HFFc6 (cell line): ENCODE measurements around the gene RPL32. TPM values are rescaled to one million over a fixed set of nuclear protein-coding genes. Genes with fewer than 3 reads are reported as not detected.

Source experiments
- DNase-seq: peaks from one replicate; pipeline ENCODE4 v3.0.0-alpha.2; 2018
- H3K27ac Mint-ChIP-seq: 2 replicates; pipeline ENCODE4 v1.8.0; 2020; ENCODE audit warnings: mild to moderate bottlenecking, mixed read lengths
- H3K27me3 Mint-ChIP-seq: 2 replicates; pipeline ENCODE4 v1.8.0; 2021; ENCODE audit warnings: mild to moderate bottlenecking, moderate library complexity, mixed read lengths; ENCODE audit not compliant: insufficient read depth
- H3K36me3 Mint-ChIP-seq: 2 replicates; pipeline ENCODE4 v1.8.0; 2021; ENCODE audit warnings: low read depth, mixed read lengths
- H3K4me1 Mint-ChIP-seq: 2 replicates; pipeline ENCODE4 v1.8.0; 2020; ENCODE audit warnings: low read depth, mixed read lengths
- H3K4me3 Mint-ChIP-seq: 2 replicates; pipeline ENCODE4 v1.8.0; 2020; ENCODE audit warnings: mild to moderate bottlenecking, moderate library complexity, mixed read lengths
- H3K9me3 Mint-ChIP-seq: 2 replicates; pipeline ENCODE4 v1.8.0; 2020; ENCODE audit warnings: mild to moderate bottlenecking, mixed read lengths
- CTCF ChIP-seq: fragments of 200-600 bp; sonication (generic); IDR thresholded peaks from 2 replicates; pipeline ENCODE4 v1.5.0; 2021; ENCODE audit warnings: antibody characterized with exemption, mild to moderate bottlenecking
- total RNA-seq, 6 experiments: library from RNA; stranded (reverse); fragmentation: NEBNext Ultra II Directional; extraction: Animal tissue kit (Norgen Biotek cat#: 25700); gene quantifications; 2 replicates in 1 of 6; 3 replicates in 5 of 6; pipeline ENCODE4 v1.2.3, GENCODE V29; 2021

RPL32 gene
- total RNA-seq, 6 experiments from 2014 or later, result 1,490 to 1,730 (median 1,677) TPM

GRCh38 chr3:12878141-12878574 lies 36.8 kb upstream of the RPL32 start:
- H3K9me3 Mint-ChIP-seq, result peaks cover under 1% of the 10 kb centered on the region; the same call in 1 of the 2 replicates
- no peaks in the 10 kb centered on the region for H3K4me1 Mint-ChIP-seq
- H3K27ac Mint-ChIP-seq, result no peak overlapping the region
- TF ChIP-seq CTCF, result 0 out of 2 replicates have a peak, but pooled peaks have one; percentile 9
- no peak overlapping the region for H3K4me3 Mint-ChIP-seq
- no peak for DNase-seq
- peaks cover 19% of the 10 kb centered on the region for H3K27me3 Mint-ChIP-seq
- no peaks in the 10 kb centered on the region; the same call in 1 of the 2 replicates for H3K36me3 Mint-ChIP-seq

DNA sequence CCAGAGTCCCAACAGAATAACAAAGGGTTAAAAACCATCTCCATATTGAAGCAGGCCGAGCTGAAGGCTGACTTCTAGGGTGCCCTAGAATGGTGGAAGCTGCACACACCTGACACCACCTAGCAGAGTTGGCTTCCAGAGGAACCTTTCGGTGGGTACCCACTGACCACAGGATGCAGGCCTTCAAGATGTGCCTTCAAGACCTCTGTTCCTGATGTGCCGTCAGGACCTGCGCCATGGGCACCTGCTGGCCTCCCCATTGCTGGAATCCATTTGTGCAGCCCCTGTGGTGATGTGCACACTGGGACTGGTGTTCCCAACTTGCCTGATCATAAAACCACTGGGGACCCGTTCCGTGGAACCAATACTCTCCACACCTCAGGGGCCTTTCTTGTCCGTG lies 35.7 kb upstream of the RPL32 start:
- Mint-ChIP-seq H3K4me1 (no peaks in the 10 kb centered on the region), H3K9me3 (no peaks in the 10 kb centered on the region), H3K27ac (no peak overlapping the region), H3K27me3 (peaks cover 23% of the 10 kb centered on the region), H3K4me3 (no peak overlapping the region), H3K36me3 (no peaks in the 10 kb centered on the region; the same call in 1 of the 2 replicates)
- TF ChIP-seq CTCF, result no peak
- DNase-seq, result no peak

DNA sequence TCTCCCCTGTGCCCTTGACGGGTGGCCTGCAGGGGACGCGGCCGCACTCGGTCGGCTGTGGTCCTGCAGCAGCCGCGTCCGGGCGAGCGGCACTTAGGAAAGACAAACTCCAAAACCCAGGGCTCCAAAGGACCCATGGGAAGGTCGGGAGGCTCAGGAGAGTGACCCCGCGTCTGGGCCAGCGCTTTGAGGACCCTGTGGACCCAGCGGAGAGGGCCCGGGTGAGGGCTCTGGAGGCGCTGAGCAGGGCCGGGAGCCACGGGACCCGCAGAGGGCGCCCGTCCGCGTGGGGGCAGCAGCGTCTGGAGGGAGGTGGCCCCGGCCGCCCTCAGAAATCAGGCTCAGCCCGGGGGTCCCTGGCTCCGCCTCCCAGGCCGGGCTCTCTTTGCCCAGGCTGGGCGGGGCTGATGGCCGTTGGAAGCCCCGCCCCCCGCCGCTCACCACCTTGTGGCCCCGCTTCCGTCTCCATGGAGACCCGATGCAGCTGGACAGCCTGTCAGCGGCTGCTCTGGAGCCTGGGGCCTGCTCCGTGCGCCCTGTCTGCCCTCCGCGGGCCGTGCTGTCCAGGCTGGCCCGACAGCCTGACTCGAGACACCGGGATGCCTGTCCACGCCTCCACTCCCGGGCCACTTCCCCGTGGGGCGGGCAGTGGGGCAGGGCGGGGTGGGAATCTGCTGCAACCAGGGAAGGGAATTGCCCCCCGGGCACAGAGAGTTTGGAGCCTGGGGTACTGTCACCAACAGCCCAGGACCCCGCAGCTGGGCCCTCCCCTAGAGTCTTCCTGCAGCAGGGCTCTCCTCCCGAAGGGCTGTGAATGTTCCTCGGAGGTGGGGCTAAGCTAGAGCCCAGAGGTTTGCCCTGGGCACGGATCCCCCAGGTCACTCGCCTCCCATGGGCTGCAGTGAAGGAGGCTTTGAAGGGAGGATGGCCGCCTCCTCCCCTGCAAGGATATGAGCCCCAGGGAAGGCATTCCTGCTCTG lies 34.8 kb upstream of the RPL32 start:
- peak; percentile 63; the same call in 1 of the 2 replicates for TF ChIP-seq CTCF
- Mint-ChIP-seq H3K27me3 (peaks cover 27% of the 10 kb centered on the region), H3K27ac (no peak overlapping the region), H3K4me1 (peaks cover under 1% of the 10 kb centered on the region; the same call in 1 of the 2 replicates), H3K9me3 (no peaks in the 10 kb centered on the region), H3K36me3 (no peaks in the 10 kb centered on the region), H3K4me3 (no peak overlapping the region)
- DNase-seq, result peak; percentile 12

- Mint-ChIP-seq H3K27me3 (peaks cover 31% of the 10 kb centered on the region), H3K4me1 (peaks cover 14% of the 10 kb centered on the region), H3K4me3 (no peak overlapping the region), H3K27ac (no peak overlapping the region), H3K36me3 (no peaks in the 10 kb centered on the region), H3K9me3 (no peaks in the 10 kb centered on the region)
- DNase-seq, result no peak
- TF ChIP-seq CTCF, result no peak
These were observed 30.1 kb upstream of the RPL32 start for GRCh38 chr3:12871404-12871983.

GRCh38 chr3:12870942-12871341 lies 29.6 kb upstream of the RPL32 start:
- Mint-ChIP-seq H3K9me3 (peaks cover 4% of the 10 kb centered on the region), H3K4me1 (peaks cover 14% of the 10 kb centered on the region), H3K27ac (peak overlapping the region; percentile 14; the same call in 1 of the 2 replicates), H3K27me3 (peaks cover 32% of the 10 kb centered on the region), H3K4me3 (no peak overlapping the region; the same call in 1 of the 2 replicates), H3K36me3 (no peaks in the 10 kb centered on the region)
- no peak for DNase-seq
- no peak for TF ChIP-seq CTCF
